Esophagus muscularis mucosa (tissue), 4 donors: ENCODE data around the gene ALDH18A1. TPM values are rescaled to one million over a fixed set of nuclear protein-coding genes. Genes with fewer than 3 reads are reported as not detected.
"Not testable (repeated sequence)": the region's sequence is repeated elsewhere in the genome, so short reads cannot be mapped to it uniquely, and the experiment has no call there.

ENCODE experiments used
- DNase-seq: peaks from one replicate; pipeline ENCODE4 v3.0.0-alpha.2; 2017; ENCODE audit errors: extremely low spot score
- H3K27ac ChIP-seq, 4 donors: fragments of 200-600 bp; sonication (generic); replicated peaks in 1 of 4; 1 replicate in 3 of 4; 2 replicates in 1 of 4; pipeline ENCODE4 v1.5.1; 2016 to 2019; ENCODE audit warnings: mild to moderate bottlenecking in 1 of 4
- H3K27me3 ChIP-seq, 4 donors: fragments of 200-600 bp; sonication (generic); one replicate each; pipeline versions ENCODE4 v1.5.1 to v1.6.0; 2016 to 2019
- H3K36me3 ChIP-seq, 4 donors: fragments of 200-600 bp; sonication (generic); one replicate each; pipeline ENCODE4 v1.5.1; 2016 to 2019
- H3K4me1 ChIP-seq, 4 donors: fragments of 200-600 bp; sonication (generic); one replicate each; pipeline ENCODE4 v1.5.1; 2016 to 2019
- H3K4me3 ChIP-seq, 4 donors: fragments of 200-600 bp; sonication (generic); 1 replicate in 2 of 4; 2 replicates in 2 of 4; pipeline ENCODE4 v1.5.1; 2016 to 2019; ENCODE audit warnings: mild to moderate bottlenecking in 4 of 4, moderate library complexity in 1 of 4
- H3K9me3 ChIP-seq, 4 donors: fragments of 200-600 bp; sonication (generic); 1 replicate in 3 of 4; 2 replicates in 1 of 4; pipeline ENCODE4 v1.5.1; 2016 to 2019
- CTCF ChIP-seq, 3 experiments: fragments of 200-600 bp in 2 of 3; fragments of 450-650 bp in 1 of 3; sonication (generic) in 2 of 3; IDR thresholded peaks; one replicate each; pipeline ENCODE4 v1.5.1; 2017 to 2019; ENCODE audit warnings: antibody characterized with exemption in 3 of 3, mild to moderate bottlenecking in 2 of 3, moderate library complexity in 1 of 3
- EP300 ChIP-seq: sonication (generic); formaldehyde crosslinking; IDR thresholded peaks from one replicate; pipeline ENCODE4 v1.6.1; 2017; ENCODE audit warnings: antibody characterized with exemption
- POLR2A ChIP-seq: fragments of 450-650 bp; IDR thresholded peaks from one replicate; pipeline ENCODE4 v1.6.1; 2017; ENCODE audit warnings: antibody characterized with exemption, moderate library complexity, mild to moderate bottlenecking, low read depth
- POLR2AphosphoS5 ChIP-seq, 2 donors: sonication (generic); formaldehyde crosslinking; IDR thresholded peaks; one replicate each; pipeline ENCODE4 v1.6.1; 2017; ENCODE audit warnings: antibody characterized with exemption in 2 of 2
- WGBS: methylation state at CpG from one replicate; pipeline ENCODE4 v1.1.5; 2018; 5-methylcytosine and 5-hydroxymethylcytosine counted together
- intact Hi-C: fragments of 100-400 bp; cut with DNase I; formaldehyde crosslinking; loops from one replicate; pipeline ENCODE4 v1.15.1; 2023
- total RNA-seq, 4 donors: library from RNA; depleted of rRNA; stranded (reverse); fragments of >200 nt; gene quantifications; one replicate each; pipeline versions ENCODE4 v1.1.0 to v1.2.1, GENCODE V29; 2016

ALDH18A1 gene
- total RNA-seq, 4 donors from 2014 or later, result 13.7 to 27.7 (median 21.8) TPM

- DNase-seq, result no peak
- H3K36me3 ChIP-seq, result peaks cover 10 to 70% (median 42%) of the 10 kb centered on the region in 4 donors
- no peak overlapping the region for H3K27ac ChIP-seq
- no peak overlapping the region for H3K4me3 ChIP-seq
- H3K4me1 ChIP-seq, result no peaks in the 10 kb centered on the region
- 100% methylated on average over 1 of the region's 1 CpG for WGBS
- intact Hi-C loops, result no loop called here
- no peaks in the 10 kb centered on the region for H3K27me3 ChIP-seq
- no peaks in the 10 kb centered on the region for H3K9me3 ChIP-seq
- TF ChIP-seq EP300 (no peak), POLR2A (no peak), CTCF (IDR thresholded peaks at IDR 0.05) (no peak), POLR2AphosphoS5 (IDR thresholded peaks at IDR 0.05) (no peak)
These were observed 18.1 kb upstream of the ALDH18A1 start for GRCh38 chr10:95674643-95675042.

GRCh38 chr10:95672641-95673040, 16.1 kb upstream of the ALDH18A1 start:
- H3K36me3 ChIP-seq, result peaks cover 0 to 62% (median 34%) of the 10 kb centered on the region in 4 donors
- H3K9me3 ChIP-seq, DNase-seq, H3K27me3 ChIP-seq, H3K4me1 ChIP-seq, intact Hi-C loops, H3K4me3 ChIP-seq, H3K27ac ChIP-seq: not testable (repeated sequence)
- WGBS, result 97% methylated on average over 7 of the region's 7 CpGs

GRCh38 chr10:95664543-95664942, 8.0 kb upstream of the ALDH18A1 start:
- DNase-seq, result peak; percentile 26
- intact Hi-C loops, result no loop called here
- peaks cover 0 to 26% (median 18%) of the 10 kb centered on the region in 4 donors for H3K36me3 ChIP-seq
- H3K9me3 ChIP-seq, result no peaks in the 10 kb centered on the region
- peak overlapping the region in 1 of 4 donors; percentile 56 for H3K27ac ChIP-seq
- H3K27me3 ChIP-seq, result no peaks in the 10 kb centered on the region
- peaks cover 0 to 26% (median 18%) of the 10 kb centered on the region in 4 donors for H3K4me1 ChIP-seq
- no peak for TF ChIP-seq POLR2AphosphoS5 (IDR thresholded peaks at IDR 0.05)
- TF ChIP-seq EP300, result no peak
- TF ChIP-seq CTCF (IDR thresholded peaks at IDR 0.05), result no peak
- TF ChIP-seq POLR2A, result no peak
- no peak overlapping the region for H3K4me3 ChIP-seq

- no peak for TF ChIP-seq POLR2A
- no peak for TF ChIP-seq CTCF (IDR thresholded peaks at IDR 0.05)
- TF ChIP-seq POLR2AphosphoS5 (IDR thresholded peaks at IDR 0.05), result no peak
- TF ChIP-seq EP300, result no peak
- DNase-seq, result peak; percentile 75
- Histone ChIP-seq H3K4me3 (no peak overlapping the region), H3K27ac (peak overlapping the region; percentile 18 to 61 (median 54)), H3K4me1 (peaks cover 0 to 26% (median 18%) of the 10 kb centered on the region in 4 donors), H3K36me3 (peaks cover 0 to 22% (median 11%) of the 10 kb centered on the region in 4 donors), H3K27me3 (no peaks in the 10 kb centered on the region), H3K9me3 (no peaks in the 10 kb centered on the region)
- intact Hi-C loops, result no loop called here
- WGBS, result 19% methylated on average over 1 of the region's 1 CpG
These were observed 7.0 kb upstream of the ALDH18A1 start for GRCh38 chr10:95663496-95663895.

- WGBS, result 100% methylated on average over 1 of the region's 1 CpG
- no peaks in the 10 kb centered on the region for H3K27me3 ChIP-seq
- H3K36me3 ChIP-seq, result peaks cover 0 to 15% (median 11%) of the 10 kb centered on the region in 4 donors
- no peak for TF ChIP-seq POLR2AphosphoS5 (IDR thresholded peaks at IDR 0.05)
- no peak for TF ChIP-seq EP300
- TF ChIP-seq CTCF (IDR thresholded peaks at IDR 0.05), result no peak
- TF ChIP-seq POLR2A, result no peak
- no peaks in the 10 kb centered on the region for H3K9me3 ChIP-seq
- DNase-seq, result no peak
- no peak overlapping the region for H3K27ac ChIP-seq
- intact Hi-C loops, result no loop called here
- H3K4me1 ChIP-seq, result peaks cover 5 to 33% (median 25%) of the 10 kb centered on the region in 4 donors
- H3K4me3 ChIP-seq, result no peak overlapping the region
These were observed 5.3 kb upstream of the ALDH18A1 start for GRCh38 chr10:95661818-95662217.
